ENCODE results near the gene SPDYE1. TPM values are rescaled to one million over a fixed set of nuclear protein-coding genes. Genes with fewer than 3 reads are reported as not detected.
"Not testable (repeated sequence)": the region's sequence is repeated elsewhere in the genome, so short reads cannot be mapped to it uniquely, and the experiment has no call there.

SPDYE1 gene
- total RNA-seq, 2 donors from 2014 or later: not detected

DNA sequence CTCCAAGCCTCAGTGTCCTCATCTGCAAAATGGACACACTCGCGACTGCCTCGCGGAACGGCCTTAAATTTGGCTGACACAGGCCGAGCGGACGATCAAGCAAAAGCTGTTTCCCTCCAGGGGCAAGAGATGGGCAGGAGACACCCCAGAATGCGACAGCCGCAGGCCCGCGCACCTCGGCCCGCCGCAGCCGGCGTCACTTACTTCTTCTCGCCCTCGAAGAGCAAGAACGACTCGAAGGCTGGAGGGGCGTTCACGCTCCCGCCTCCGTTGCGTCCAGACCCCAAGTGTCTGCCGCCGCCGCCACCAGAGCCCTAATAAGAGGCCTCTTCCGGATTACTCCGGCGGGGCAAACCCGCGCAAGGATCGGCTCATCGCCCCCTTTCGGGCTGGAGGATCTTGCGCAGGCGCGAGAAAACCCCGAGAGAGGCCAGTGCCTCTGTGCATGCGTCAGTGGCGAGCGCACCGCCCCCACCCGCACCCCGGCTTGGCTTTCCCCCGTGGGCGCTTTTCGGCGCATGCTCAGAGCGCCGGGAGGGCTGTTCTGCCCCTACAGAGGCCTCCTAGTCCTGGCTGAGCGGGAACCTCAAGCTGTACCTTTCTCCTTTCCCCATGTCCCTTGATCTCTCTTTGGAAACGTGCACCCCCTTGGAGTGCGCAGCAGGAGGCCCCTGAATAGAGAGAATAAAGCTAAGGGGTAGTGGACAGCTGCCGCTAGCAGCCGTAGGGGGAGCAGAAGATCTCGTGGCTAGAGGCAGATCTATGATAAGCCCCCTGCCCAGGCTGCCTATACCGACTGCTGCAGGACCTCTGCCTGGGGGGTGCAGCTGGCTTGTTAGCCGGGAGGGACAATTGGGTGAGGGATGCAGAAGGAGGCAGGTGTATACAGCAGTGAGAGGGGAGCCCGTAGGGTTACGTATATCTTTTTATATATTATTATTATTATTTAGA lies 21.4 kb downstream of the SPDYE1 start:
- TF ChIP-seq, protein P1, sequence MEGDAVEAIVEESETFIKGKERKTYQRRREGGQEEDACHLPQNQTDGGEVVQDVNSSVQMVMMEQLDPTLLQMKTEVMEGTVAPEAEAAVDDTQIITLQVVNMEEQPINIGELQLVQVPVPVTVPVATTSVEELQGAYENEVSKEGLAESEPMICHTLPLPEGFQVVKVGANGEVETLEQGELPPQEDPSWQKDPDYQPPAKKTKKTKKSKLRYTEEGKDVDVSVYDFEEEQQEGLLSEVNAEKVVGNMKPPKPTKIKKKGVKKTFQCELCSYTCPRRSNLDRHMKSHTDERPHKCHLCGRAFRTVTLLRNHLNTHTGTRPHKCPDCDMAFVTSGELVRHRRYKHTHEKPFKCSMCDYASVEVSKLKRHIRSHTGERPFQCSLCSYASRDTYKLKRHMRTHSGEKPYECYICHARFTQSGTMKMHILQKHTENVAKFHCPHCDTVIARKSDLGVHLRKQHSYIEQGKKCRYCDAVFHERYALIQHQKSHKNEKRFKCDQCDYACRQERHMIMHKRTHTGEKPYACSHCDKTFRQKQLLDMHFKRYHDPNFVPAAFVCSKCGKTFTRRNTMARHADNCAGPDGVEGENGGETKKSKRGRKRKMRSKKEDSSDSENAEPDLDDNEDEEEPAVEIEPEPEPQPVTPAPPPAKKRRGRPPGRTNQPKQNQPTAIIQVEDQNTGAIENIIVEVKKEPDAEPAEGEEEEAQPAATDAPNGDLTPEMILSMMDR (IDR thresholded peaks at IDR 0.05): peak; percentile 44
- not testable (repeated sequence) for H3K36me3 ChIP-seq; H3K9me3 ChIP-seq; H3K27me3 ChIP-seq (replicated peaks; ENCODE audit: insufficient read depth); H3K4me1 ChIP-seq (ENCODE audit: control insufficient read depth in 1 of 2, low read depth in 2 of 2)
- ATAC-seq (ENCODE audit: insufficient number of reproducible peaks, low FRiP score, low read depth) (peak; percentile 95), DNase-seq (ENCODE audit: low spot score) (peak; percentile 88)
- H3K27ac ChIP-seq: peak overlapping the region; percentile 51 to 64
- peak overlapping the region; percentile 71 for H3K4me3 ChIP-seq

DNA sequence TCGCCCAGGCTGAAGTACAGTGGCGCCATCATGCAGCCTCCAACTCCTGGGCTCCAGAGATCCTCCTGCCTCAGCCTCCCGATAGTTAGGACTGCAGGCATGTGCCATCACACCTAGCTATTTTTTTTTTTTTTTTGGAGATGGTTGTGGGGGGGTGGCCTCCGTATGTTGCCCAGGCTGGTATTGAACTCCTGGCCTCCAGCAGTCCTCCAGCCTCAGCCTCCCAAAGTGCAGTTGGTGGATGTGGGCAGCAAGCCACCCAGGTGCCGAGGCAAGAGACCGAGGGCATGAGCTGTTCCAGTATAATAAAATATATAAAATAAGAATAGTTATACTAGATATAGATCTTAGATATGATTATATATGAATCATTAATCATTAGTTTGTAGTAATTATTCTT lies 22.1 kb downstream of the SPDYE1 start:
- not testable (repeated sequence) for DNase-seq (ENCODE audit: low spot score); H3K9me3 ChIP-seq; H3K36me3 ChIP-seq; H3K4me3 ChIP-seq; ATAC-seq (ENCODE audit: insufficient number of reproducible peaks, low FRiP score, low read depth); H3K27me3 ChIP-seq (replicated peaks; ENCODE audit: insufficient read depth); H3K4me1 ChIP-seq (ENCODE audit: control insufficient read depth in 1 of 2, low read depth in 2 of 2); H3K27ac ChIP-seq

DNA sequence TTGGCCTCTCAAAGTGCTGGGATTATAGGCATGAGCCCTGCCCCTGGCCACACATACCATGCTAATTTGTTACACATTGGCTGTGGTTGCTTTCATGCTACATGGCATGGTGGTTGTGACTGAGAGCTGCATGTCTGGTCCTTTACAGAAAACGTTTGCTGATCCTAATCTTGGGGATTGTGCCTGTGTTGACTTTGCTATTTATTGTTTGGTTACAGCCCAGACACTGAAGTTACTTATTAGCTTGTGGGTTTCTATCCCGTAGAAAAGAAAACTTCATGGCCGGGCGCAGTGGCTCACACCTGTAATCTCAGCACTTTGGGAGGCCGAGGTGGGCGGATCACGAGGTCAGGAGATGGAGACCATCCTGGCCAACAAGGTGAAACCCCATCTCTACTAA lies 24.4 kb downstream of the SPDYE1 start:
- H3K27me3 ChIP-seq (replicated peaks; ENCODE audit: insufficient read depth); H3K27ac ChIP-seq; H3K36me3 ChIP-seq; DNase-seq (ENCODE audit: low spot score); ATAC-seq (ENCODE audit: insufficient number of reproducible peaks, low FRiP score, low read depth); H3K4me1 ChIP-seq (ENCODE audit: control insufficient read depth in 1 of 2, low read depth in 2 of 2); H3K9me3 ChIP-seq; H3K4me3 ChIP-seq: not testable (repeated sequence)

DNA sequence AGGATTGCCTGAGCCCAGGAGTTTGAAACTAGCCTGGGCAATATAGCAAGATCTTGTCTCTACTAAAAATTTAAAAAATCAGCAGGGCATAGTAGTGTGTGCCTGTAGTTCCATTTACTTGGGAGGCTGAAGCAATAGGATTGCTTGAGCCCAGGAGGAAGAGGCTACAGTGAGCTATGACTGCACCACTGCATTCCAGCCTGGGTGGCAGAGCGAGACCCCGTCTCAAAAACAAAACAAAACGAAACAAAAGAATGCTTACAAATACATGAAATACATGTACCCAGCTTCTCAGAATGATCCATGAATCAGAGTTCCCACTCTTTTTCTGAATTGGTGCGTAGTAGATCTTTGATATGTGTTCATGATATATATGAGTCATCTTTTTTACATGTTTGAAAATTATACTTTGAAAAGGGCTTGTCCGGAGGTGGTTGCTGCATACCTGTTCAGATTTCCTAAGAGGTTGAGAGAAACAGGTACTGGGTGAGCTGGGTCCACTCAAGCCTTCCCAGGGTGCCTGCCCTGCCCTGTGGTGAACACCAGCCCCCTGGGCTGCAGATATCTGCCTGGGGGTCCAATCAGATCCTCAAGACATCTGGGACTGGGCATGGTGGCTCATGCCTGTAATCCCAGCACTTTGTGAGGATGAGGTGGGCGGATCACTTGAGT lies 25.2 kb downstream of the SPDYE1 start:
- not testable (repeated sequence) for H3K27me3 ChIP-seq (replicated peaks; ENCODE audit: insufficient read depth); H3K4me3 ChIP-seq; H3K9me3 ChIP-seq; H3K27ac ChIP-seq; ATAC-seq (ENCODE audit: insufficient number of reproducible peaks, low FRiP score, low read depth); H3K36me3 ChIP-seq; H3K4me1 ChIP-seq (ENCODE audit: control insufficient read depth in 1 of 2, low read depth in 2 of 2); DNase-seq (ENCODE audit: low spot score)

DNA sequence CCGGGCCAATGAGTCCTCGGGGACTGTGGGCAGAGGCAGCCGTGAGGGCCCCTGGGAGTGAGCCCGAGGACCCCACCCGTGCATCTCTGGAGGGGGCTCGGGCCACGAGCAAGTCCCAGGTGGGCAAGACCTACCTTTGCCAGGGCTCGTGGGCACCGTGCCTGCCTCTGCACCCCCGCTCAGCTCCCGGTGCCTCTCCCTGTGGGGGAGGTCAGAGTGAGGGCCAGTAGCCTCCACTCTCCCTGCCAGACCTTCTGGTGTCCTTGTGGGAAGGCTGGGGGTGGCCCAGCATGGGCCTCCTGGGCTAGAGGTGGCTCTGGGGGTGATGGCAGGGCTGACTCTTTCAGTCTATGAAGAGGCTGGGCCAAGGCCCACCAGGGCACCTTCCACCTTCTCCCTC lies 31.7 kb downstream of the SPDYE1 start:
- H3K9me3 ChIP-seq; H3K36me3 ChIP-seq; H3K4me1 ChIP-seq (ENCODE audit: control insufficient read depth in 1 of 2, low read depth in 2 of 2); H3K27me3 ChIP-seq (replicated peaks; ENCODE audit: insufficient read depth); H3K27ac ChIP-seq; H3K4me3 ChIP-seq; DNase-seq (ENCODE audit: low spot score); ATAC-seq (ENCODE audit: insufficient number of reproducible peaks, low FRiP score, low read depth): not testable (repeated sequence)

DNA sequence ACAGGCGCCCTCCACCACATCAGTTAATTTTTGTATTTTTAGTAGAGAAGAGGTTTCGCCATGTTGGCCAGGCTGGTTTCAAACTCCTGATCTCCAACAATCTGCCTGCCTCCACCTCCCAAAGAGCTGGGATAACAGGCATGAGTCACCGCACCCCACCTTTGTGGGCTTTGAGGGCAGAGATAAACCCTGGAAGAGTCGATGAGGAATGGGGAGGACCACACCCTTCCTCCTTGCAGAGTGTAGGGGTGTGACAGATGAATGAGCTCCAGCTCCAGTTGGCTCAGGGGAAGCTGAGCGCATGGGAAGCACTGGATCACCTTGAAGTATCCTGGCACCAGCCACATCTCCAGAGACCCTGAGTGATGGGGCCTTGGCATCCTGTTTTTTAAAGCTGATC lies 32.3 kb downstream of the SPDYE1 start:
- ATAC-seq (ENCODE audit: insufficient number of reproducible peaks, low FRiP score, low read depth); H3K27me3 ChIP-seq (replicated peaks; ENCODE audit: insufficient read depth): not testable (repeated sequence)

DNA sequence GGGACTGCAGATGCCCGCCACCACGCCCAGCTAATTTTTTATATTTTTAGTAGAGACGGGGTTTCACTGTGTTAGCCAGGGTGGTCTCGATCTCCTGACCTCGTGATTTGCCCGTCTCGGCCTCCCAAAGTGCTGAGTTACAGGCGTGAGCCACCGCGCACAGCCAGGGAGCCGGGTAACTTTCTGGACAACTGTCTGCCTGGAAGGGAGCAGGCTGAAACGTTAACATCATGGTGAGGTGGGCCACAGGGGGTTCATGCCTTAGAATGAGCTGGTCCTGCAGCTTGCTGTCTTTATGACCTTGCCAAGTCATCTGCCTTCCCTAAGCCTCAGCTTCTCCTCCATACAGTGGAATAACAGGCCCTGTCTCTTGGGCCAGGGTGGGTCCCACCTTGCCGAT lies 33.6 kb downstream of the SPDYE1 start:
- not testable (repeated sequence) for DNase-seq (ENCODE audit: low spot score); H3K27ac ChIP-seq; H3K27me3 ChIP-seq (replicated peaks; ENCODE audit: insufficient read depth); H3K4me1 ChIP-seq (ENCODE audit: control insufficient read depth in 1 of 2, low read depth in 2 of 2); H3K4me3 ChIP-seq; ATAC-seq (ENCODE audit: insufficient number of reproducible peaks, low FRiP score, low read depth); H3K9me3 ChIP-seq; H3K36me3 ChIP-seq

More for the DNA sequence above, 32.3 kb downstream of the SPDYE1 start:
- H3K27ac ChIP-seq; H3K9me3 ChIP-seq; DNase-seq (ENCODE audit: low spot score); H3K4me1 ChIP-seq (ENCODE audit: control insufficient read depth in 1 of 2, low read depth in 2 of 2); H3K4me3 ChIP-seq; H3K36me3 ChIP-seq: not testable (repeated sequence)

DNA sequence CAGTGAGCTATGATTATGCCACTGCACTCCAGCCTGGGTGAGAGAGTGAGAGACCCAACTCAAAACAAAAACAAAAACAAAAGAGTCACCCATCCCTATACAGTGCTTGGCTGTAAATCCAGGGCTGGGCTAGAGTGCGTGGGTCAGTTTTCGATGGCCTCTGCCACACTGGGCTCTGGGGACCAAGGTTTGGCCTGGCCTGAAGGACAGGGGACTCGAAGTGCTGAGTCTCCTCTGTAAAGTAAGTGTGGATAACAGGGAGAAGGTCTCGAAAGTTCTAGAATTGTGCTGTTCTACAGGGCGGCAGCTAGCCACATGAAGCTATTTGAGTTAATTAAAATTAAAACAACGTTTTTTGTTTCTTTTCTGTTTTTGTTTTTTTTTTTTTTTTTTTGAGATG lies 34.3 kb downstream of the SPDYE1 start:
- H3K27me3 ChIP-seq (replicated peaks; ENCODE audit: insufficient read depth); H3K4me3 ChIP-seq; H3K4me1 ChIP-seq (ENCODE audit: control insufficient read depth in 1 of 2, low read depth in 2 of 2); H3K27ac ChIP-seq; H3K9me3 ChIP-seq; DNase-seq (ENCODE audit: low spot score); ATAC-seq (ENCODE audit: insufficient number of reproducible peaks, low FRiP score, low read depth); H3K36me3 ChIP-seq: not testable (repeated sequence)

DNA sequence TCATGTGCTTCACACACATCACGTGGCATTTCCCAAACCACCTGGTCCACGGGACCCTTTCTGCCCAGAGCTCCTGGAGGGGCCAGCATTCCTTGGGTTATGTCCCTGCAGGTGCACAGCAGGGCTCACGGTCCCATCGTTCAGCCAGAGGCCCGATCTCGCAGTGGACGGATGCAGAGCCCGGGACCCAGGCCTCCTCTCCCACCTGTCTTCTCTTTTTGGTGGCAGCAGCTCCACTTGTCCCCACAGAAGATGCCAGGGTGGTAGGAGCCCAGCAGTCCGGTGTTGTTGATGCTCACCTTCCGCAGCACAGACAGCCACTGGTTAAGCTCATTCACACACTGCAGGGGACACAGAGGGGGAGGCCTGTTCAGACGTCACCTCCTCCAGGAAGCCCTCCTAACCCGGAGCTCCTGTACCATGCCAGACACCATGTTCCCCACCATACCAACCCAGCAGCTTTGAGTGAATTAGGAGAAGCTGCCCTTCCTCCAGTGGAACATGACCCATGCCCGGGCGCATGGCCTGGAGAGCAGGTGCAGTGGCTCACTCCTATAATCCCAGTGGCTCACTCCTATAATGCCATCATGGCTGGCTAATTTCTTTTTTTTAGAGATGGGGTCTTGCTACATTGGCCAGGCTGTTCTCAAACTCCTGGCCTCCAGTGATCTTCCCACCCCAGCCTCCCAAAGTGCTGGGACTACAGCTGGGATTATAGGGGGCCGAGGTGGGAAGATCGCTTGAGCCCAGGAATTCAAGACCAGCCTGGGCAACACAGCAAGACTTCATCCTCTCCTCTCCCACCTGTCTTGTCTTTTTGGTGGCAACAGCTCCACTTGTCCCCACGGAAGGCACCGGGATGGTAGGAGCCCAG lies 36.5 kb downstream of the SPDYE1 start:
- H3K9me3 ChIP-seq; ATAC-seq (ENCODE audit: insufficient number of reproducible peaks, low FRiP score, low read depth); H3K4me1 ChIP-seq (ENCODE audit: control insufficient read depth in 1 of 2, low read depth in 2 of 2); H3K36me3 ChIP-seq; H3K27ac ChIP-seq; H3K27me3 ChIP-seq (replicated peaks; ENCODE audit: insufficient read depth); H3K4me3 ChIP-seq; DNase-seq (ENCODE audit: low spot score): not testable (repeated sequence)

DNA sequence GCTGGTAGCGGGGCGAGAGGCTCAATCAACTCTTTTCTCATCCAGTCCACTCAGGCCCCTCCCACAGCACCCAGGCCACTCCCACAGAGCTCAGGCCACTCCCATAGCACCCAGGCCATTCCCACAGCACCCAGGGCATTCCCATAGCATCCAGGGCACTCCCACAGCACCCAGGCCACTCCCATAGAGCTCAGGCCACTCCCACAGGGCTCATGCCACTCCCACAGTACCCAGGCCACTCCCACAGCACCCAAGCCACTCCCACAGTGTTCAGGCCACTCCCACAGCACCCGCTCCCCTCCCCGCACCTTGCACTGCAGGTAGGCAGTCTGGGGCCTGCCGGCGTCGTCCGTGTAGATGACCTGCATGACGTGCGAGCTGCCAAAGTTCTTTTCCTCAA lies 38.7 kb downstream of the SPDYE1 start:
- not testable (repeated sequence) for H3K27me3 ChIP-seq (replicated peaks; ENCODE audit: insufficient read depth); ATAC-seq (ENCODE audit: insufficient number of reproducible peaks, low FRiP score, low read depth); H3K36me3 ChIP-seq; H3K4me3 ChIP-seq; DNase-seq (ENCODE audit: low spot score); H3K27ac ChIP-seq; H3K9me3 ChIP-seq; H3K4me1 ChIP-seq (ENCODE audit: control insufficient read depth in 1 of 2, low read depth in 2 of 2)

DNA sequence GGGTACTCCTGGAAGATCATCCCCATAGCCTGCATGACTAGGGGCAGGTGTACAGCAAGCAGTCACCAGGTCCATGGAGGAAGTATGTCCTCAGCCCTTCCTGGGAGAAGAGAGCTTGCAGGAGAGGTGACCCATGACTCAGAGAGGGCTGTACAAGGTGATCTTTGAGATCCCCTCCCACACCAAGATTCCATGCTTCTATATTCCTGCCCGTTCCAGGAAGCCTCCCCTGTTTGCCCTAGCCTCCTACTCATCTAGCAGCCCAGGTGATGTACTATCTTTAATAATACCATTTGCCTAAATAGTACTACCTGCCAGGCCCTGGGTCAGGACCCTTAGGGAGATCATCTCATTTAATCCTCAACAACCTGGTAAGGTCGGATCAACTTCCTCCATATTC lies 40.3 kb downstream of the SPDYE1 start:
- not testable (repeated sequence) for H3K27ac ChIP-seq; H3K27me3 ChIP-seq (replicated peaks; ENCODE audit: insufficient read depth); H3K36me3 ChIP-seq; ATAC-seq (ENCODE audit: insufficient number of reproducible peaks, low FRiP score, low read depth); H3K4me3 ChIP-seq; H3K4me1 ChIP-seq (ENCODE audit: control insufficient read depth in 1 of 2, low read depth in 2 of 2); DNase-seq (ENCODE audit: low spot score); H3K9me3 ChIP-seq

Measured in thoracic aorta (tissue), 2 donors.